NB4 (cell line): Measurements from ENCODE around the gene GUSB.

Experiments
- POLR2A ChIP-seq: IDR thresholded peaks from 2 replicates; pipeline ENCODE4 v1.6.1; 2011; ENCODE audit warnings: mild to moderate bottlenecking; ENCODE audit not compliant: insufficient read length; ENCODE audit errors: extremely low read depth
- TF ChIP-seq, protein P1 (sequence below): IDR thresholded peaks from one replicate; pipeline ENCODE4 v1.5.1; 2012; ENCODE audit warnings: low read depth, low read length

DNA sequence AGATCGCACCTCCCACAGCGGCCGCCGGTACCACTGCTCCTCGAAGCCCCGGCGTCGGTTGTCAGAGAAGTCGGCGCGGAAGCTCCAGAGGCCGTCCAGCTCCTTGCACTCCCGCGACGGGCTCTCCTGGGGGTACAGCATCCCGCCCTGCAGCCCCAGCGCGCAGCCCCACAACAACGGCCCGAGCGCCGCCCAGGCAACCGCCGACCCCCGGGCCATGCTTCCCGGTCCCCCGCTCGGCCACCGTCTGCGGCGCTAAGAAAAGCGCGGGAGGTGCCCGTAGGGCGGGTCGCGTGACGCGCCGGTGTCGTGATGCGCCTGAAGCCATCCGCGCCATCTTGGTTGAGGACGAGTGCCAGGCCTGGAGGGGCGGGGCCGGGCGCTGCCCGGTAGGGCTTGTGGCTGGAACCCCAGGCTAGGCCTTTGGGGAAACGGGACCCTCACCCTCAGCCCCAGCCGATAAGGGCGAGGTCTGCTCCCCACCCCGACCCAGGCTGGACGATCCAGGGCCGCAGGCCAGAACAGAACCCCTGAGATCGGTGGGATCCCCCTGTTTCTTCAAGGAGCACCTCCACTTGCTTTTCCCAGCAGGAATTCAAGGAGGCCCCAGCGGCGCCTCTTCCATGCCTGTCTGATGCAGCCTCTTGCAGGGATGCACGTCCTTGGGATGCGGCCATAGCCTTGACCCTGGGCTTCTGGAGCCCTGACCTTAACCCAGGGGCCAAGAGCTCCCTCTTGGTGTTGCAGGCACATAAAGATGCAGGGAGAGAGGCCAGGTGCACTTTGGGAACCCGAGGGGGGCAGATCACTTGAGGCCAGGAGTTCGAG lies at the start of gene GUSB:
- TF ChIP-seq, protein P1, sequence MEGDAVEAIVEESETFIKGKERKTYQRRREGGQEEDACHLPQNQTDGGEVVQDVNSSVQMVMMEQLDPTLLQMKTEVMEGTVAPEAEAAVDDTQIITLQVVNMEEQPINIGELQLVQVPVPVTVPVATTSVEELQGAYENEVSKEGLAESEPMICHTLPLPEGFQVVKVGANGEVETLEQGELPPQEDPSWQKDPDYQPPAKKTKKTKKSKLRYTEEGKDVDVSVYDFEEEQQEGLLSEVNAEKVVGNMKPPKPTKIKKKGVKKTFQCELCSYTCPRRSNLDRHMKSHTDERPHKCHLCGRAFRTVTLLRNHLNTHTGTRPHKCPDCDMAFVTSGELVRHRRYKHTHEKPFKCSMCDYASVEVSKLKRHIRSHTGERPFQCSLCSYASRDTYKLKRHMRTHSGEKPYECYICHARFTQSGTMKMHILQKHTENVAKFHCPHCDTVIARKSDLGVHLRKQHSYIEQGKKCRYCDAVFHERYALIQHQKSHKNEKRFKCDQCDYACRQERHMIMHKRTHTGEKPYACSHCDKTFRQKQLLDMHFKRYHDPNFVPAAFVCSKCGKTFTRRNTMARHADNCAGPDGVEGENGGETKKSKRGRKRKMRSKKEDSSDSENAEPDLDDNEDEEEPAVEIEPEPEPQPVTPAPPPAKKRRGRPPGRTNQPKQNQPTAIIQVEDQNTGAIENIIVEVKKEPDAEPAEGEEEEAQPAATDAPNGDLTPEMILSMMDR = no peak
- TF ChIP-seq POLR2A = peak; percentile 88
